Right lobe of liver (tissue), 6 donors: ENCODE results near the gene RPS28. TPM values are rescaled to one million over a fixed set of nuclear protein-coding genes. Genes with fewer than 3 reads are reported as not detected.

Source experiments
- ATAC-seq, 4 donors: fragments of 200-7000 bp; cut with Tn5 transposase; one replicate each; pipeline ENCODE4 v1.9.1; 2020; ENCODE audit warnings: mild to moderate bottlenecking in 4 of 4, moderate library complexity in 4 of 4
- DNase-seq, 3 donors: peaks; one replicate each; pipeline ENCODE4 v3.0.0-alpha.2; 2020
- H3K27ac ChIP-seq, 3 donors: fragments of 200-600 bp; one replicate each; pipeline ENCODE4 v1.8.0; 2022
- H3K27me3 ChIP-seq, 2 donors: fragments of 200-600 bp; one replicate each; pipeline ENCODE4 v1.8.0; 2022
- H3K36me3 ChIP-seq, 4 donors: fragments of 200-600 bp; sonication (generic) in 1 of 4; one replicate each; pipeline versions ENCODE4 v1.5.1 to v1.8.0; 2017 to 2022; ENCODE audit warnings: control low read depth in 1 of 4
- H3K4me1 ChIP-seq, 4 donors: fragments of 200-600 bp; sonication (generic) in 1 of 4; one replicate each; pipeline versions ENCODE4 v1.5.1 to v1.8.0; 2017 to 2022; ENCODE audit warnings: control low read depth in 1 of 4
- H3K4me3 ChIP-seq, 3 donors: fragments of 200-600 bp; one replicate each; pipeline ENCODE4 v1.8.0; 2022
- H3K9me3 ChIP-seq, 4 donors: fragments of 200-600 bp; sonication (generic) in 1 of 4; one replicate each; pipeline versions ENCODE4 v1.5.1 to v1.8.0; 2017 to 2022; ENCODE audit warnings: control low read depth in 1 of 4
- CTCF ChIP-seq, 4 donors: fragments of 200-600 bp in 3 of 4; fragments of 450-650 bp in 1 of 4; IDR thresholded peaks; one replicate each; pipeline versions ENCODE4 v1.5.1 to v1.8.0; 2016 to 2022; ENCODE audit warnings: antibody characterized with exemption in 4 of 4, mild to moderate bottlenecking in 2 of 4
- POLR2A ChIP-seq: fragments of 450-650 bp; IDR thresholded peaks from one replicate; pipeline ENCODE4 v1.6.1; 2017; ENCODE audit warnings: antibody characterized with exemption, mild to moderate bottlenecking
- WGBS: methylation state at CpG from one replicate; pipeline ENCODE4 v1.1.6; 2018; ENCODE audit warnings: low coverage, low lambda C conversion rate; ENCODE audit not compliant: insufficient coverage; ENCODE audit errors: missing lambda C conversion rate; 5-methylcytosine and 5-hydroxymethylcytosine counted together
- intact Hi-C, 2 donors: fragments of 100-400 bp; cut with DNase I; formaldehyde crosslinking; loops; one replicate each; pipeline versions ENCODE4 v1.11.2 to v1.14.1; 2022
- total RNA-seq, 6 experiments: library from RNA; depleted of rRNA in 2 of 6; stranded (reverse); fragments of >200 nt in 2 of 6; fragmentation: NEBNext Ultra II Directional in 3 of 6; extraction: Animal tissue kit (Norgen Biotek cat#: 25700) in 3 of 6; gene quantifications; one replicate each; pipeline versions ENCODE4 v1.1.0 to v1.2.4, GENCODE V29; 2016 to 2023
- donor health status: DM: no; HTN: yes; CAD: no.
- donor health status: DM: no; HTN: no; CAD: no.
- donor health status: DM: no; HTN: no; CAD: no.
- donor health status: DM: no; HTN: yes; CAD: no.
- donor health status: DM: no; HTN: yes; CAD: no.

Gene RPS28
- total RNA-seq, 6 experiments from 2014 or later, result 147 to 669 (median 564) TPM

GRCh38 chr19:8334458-8335342, 13.4 kb downstream of the RPS28 start:
- DNase-seq (peak; percentile 55 to 64 (median 57)), ATAC-seq (peak; percentile 65 to 82 (median 72))
- Histone ChIP-seq H3K4me1 (peaks cover 0 to 5% (median 2%) of the 10 kb centered on the region in 4 donors), H3K27ac (no peak overlapping the region), H3K4me3 (peak overlapping the region in 2 of 3 donors; percentile 23 to 33), H3K36me3 (no peaks in the 10 kb centered on the region), H3K27me3 (peaks cover 0 to 18% of the 10 kb centered on the region in 2 donors), H3K9me3 (no peaks in the 10 kb centered on the region)
- TF ChIP-seq CTCF (IDR thresholded peaks at IDR 0.05) (no peak), POLR2A (no peak)
- 33% methylated on average over 16 of the region's 117 CpGs for WGBS
- intact Hi-C loops, result no loop called here

DNA sequence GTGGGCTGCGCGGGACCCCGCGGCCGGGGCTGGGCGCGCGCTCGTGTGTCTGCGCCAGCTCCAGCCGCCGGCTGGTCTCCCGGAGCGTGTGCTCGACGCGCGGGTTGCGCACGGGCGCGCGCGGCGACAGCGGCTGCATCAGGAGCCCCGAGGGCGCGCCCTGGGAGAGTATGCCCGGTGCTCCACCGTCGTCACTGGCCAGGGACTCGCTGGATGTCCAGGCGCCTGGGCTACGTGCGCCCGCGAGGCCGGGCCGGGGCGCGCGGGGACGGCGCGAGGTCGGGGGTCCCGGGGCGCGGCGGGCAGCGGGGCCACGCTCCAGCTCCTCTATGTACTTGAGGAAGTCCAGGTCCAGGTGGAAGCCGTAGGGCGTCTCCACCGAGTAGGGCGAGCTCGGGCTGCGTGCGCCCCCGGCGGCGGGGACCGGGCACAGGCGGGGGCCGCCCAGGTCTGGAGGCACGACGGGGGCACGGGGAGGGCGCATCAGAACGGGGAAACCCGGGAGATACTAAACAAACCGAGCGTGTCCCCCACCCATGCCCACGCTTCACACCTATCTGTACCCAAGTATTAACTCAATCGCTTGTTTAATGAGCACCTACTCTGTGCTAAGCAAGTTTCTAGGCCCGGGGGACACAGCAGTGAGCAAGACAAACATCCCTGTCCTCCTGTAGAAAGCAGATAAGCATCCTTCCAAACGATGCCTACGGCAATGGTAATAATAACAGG, 14.2 kb downstream of the RPS28 start:
- WGBS, result 4% methylated on average over 10 of the region's 79 CpGs
- peaks cover 0 to 18% of the 10 kb centered on the region in 2 donors for H3K27me3 ChIP-seq
- peak overlapping the region in 1 of 3 donors; percentile 33 for H3K4me3 ChIP-seq
- peaks cover 0 to 5% (median 2%) of the 10 kb centered on the region in 4 donors for H3K4me1 ChIP-seq
- no peaks in the 10 kb centered on the region for H3K9me3 ChIP-seq
- H3K36me3 ChIP-seq, result no peaks in the 10 kb centered on the region
- TF ChIP-seq POLR2A (no peak), CTCF (IDR thresholded peaks at IDR 0.05) (no peak)
- DNase-seq (no peak), ATAC-seq (no peak)
- no peak overlapping the region for H3K27ac ChIP-seq
- intact Hi-C loops, result no loop called here

DNA sequence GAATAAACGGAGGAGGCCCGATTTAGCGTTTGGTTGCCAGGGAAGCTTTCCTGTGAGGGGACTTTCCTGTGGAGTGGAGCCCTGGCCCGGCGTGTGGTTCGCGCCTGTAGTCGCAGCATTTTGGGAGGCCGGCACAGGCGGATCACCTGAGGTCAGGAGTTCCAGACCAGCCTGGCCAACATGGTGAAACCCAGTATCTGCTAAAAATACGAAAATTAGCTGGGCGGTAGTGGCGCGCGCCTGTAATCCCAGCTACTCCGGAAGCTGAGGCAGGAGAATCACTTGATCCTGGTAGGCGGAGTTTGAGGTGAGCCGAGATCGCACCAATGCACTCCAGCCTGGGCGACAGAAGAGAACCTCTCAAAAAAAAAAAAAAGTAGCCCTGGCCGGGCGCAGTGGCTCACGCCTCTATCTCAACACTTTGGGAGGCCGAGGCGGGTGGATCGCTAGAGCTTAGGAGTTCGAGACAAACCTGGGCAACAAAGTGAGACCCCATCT, 14.8 kb downstream of the RPS28 start:
- H3K4me1 ChIP-seq, result peaks cover 0 to 5% (median 2%) of the 10 kb centered on the region in 4 donors
- DNase-seq (no peak), ATAC-seq (no peak)
- no peaks in the 10 kb centered on the region for H3K9me3 ChIP-seq
- intact Hi-C loops, result no loop called here
- no peaks in the 10 kb centered on the region for H3K36me3 ChIP-seq
- 48% methylated on average over 26 of the region's 27 CpGs for WGBS
- H3K27ac ChIP-seq, result no peak overlapping the region
- TF ChIP-seq CTCF (IDR thresholded peaks at IDR 0.05), result no peak
- TF ChIP-seq POLR2A, result no peak
- H3K4me3 ChIP-seq, result no peak overlapping the region
- peaks cover 0 to 18% of the 10 kb centered on the region in 2 donors for H3K27me3 ChIP-seq

DNA sequence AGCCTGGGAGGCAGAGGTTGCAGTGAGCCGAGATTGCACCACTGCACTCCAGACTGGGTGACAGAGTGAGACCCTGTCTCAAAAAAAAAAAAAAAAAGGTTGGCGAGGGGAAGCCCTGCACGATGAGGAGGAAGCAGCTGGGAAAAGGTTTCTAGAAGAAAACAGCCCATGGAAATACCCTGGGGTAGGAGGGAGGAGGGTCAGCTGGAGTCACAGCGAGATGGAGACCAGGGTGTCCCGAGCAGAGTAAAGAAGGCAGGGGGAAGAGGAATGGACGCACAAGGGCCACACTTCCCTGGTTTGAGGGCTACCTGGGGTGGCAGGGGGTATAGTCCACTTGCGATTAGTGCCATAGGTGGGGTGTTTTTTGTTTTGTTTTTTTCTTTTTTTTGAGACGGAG, 15.4 kb downstream of the RPS28 start:
- Histone ChIP-seq H3K27ac (no peak overlapping the region), H3K36me3 (no peaks in the 10 kb centered on the region), H3K9me3 (no peaks in the 10 kb centered on the region), H3K4me3 (no peak overlapping the region), H3K4me1 (peaks cover 0 to 5% (median 2%) of the 10 kb centered on the region in 4 donors), H3K27me3 (peaks cover 0 to 18% of the 10 kb centered on the region in 2 donors)
- no peak for TF ChIP-seq CTCF (IDR thresholded peaks at IDR 0.05)
- TF ChIP-seq POLR2A, result no peak
- intact Hi-C loops, result no loop called here
- 43% methylated on average over 6 of the region's 8 CpGs for WGBS
- DNase-seq, result no peak
- no peak for ATAC-seq
